ENCODE results near the gene BPIFB2. TPM values are rescaled to one million over a fixed set of nuclear protein-coding genes. Genes with fewer than 3 reads are reported as not detected.

The BPIFB2 gene
- total and polyA plus RNA-seq, 10 of the 15 experiments (the other 5 are each of a cell fraction or from before 2014, with no cell fraction given): not detected

DNA sequence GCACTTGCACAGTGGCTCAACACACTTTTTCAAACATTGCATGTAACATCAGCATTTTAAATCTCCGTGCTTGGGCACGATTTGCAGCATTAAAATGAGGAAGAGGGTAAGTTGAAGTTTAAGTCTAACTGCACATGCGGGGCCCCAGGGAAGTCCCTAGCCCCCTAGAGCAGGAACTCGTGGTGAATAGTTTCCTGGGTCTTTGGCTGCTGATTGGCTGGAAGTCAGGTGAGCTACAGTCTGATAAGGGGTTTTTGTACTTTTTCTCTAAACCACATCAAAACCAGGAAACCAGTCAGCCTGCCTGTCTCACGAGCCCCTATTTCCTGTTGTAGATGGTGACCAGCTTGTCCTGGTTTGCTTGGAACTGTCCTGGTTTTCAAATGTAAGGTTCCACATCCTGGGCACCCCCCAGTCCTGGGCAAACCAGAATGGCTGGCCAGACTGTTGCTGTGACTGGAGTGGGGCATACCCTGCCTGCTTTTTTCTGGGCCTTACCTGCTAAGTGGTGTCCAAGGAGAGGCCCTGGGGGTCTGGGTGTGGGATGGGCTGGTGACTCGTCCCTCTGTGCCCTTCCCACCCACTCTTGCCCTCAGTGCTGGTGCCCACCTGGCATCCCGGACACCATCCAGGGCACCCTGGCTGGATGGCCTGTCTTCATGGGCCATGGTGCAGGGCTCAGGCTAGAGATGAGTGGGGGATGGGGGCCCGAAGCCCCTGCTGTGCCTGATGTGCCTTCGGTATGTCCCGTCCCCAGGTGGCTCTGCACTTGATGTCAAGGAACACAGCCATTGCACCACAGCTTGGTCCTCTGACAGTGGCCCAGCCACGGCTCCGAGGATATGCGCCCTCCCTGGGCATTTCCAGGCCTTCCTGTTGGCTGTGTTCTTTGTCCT is 35.1 kb upstream of the BPIFB2 start (continued):
- TF ChIP-seq, protein P1, sequence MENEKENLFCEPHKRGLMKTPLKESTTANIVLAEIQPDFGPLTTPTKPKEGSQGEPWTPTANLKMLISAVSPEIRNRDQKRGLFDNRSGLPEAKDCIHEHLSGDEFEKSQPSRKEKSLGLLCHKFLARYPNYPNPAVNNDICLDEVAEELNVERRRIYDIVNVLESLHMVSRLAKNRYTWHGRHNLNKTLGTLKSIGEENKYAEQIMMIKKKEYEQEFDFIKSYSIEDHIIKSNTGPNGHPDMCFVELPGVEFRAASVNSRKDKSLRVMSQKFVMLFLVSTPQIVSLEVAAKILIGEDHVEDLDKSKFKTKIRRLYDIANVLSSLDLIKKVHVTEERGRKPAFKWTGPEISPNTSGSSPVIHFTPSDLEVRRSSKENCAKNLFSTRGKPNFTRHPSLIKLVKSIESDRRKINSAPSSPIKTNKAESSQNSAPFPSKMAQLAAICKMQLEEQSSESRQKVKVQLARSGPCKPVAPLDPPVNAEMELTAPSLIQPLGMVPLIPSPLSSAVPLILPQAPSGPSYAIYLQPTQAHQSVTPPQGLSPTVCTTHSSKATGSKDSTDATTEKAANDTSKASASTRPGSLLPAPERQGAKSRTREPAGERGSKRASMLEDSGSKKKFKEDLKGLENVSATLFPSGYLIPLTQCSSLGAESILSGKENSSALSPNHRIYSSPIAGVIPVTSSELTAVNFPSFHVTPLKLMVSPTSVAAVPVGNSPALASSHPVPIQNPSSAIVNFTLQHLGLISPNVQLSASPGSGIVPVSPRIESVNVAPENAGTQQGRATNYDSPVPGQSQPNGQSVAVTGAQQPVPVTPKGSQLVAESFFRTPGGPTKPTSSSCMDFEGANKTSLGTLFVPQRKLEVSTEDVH (IDR thresholded peaks at IDR 0.05; ENCODE audit: low read depth, partially characterized antibody): no peak
- TF ChIP-seq, protein P2, sequence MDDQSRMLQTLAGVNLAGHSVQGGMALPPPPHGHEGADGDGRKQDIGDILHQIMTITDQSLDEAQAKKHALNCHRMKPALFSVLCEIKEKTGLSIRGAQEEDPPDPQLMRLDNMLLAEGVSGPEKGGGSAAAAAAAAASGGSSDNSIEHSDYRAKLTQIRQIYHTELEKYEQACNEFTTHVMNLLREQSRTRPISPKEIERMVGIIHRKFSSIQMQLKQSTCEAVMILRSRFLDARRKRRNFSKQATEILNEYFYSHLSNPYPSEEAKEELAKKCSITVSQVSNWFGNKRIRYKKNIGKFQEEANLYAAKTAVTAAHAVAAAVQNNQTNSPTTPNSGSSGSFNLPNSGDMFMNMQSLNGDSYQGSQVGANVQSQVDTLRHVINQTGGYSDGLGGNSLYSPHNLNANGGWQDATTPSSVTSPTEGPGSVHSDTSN (IDR thresholded peaks at IDR 0.05; ENCODE audit: insufficient replicate concordance, low read depth, low read length): peak; percentile 54
- TF ChIP-seq, protein P3, sequence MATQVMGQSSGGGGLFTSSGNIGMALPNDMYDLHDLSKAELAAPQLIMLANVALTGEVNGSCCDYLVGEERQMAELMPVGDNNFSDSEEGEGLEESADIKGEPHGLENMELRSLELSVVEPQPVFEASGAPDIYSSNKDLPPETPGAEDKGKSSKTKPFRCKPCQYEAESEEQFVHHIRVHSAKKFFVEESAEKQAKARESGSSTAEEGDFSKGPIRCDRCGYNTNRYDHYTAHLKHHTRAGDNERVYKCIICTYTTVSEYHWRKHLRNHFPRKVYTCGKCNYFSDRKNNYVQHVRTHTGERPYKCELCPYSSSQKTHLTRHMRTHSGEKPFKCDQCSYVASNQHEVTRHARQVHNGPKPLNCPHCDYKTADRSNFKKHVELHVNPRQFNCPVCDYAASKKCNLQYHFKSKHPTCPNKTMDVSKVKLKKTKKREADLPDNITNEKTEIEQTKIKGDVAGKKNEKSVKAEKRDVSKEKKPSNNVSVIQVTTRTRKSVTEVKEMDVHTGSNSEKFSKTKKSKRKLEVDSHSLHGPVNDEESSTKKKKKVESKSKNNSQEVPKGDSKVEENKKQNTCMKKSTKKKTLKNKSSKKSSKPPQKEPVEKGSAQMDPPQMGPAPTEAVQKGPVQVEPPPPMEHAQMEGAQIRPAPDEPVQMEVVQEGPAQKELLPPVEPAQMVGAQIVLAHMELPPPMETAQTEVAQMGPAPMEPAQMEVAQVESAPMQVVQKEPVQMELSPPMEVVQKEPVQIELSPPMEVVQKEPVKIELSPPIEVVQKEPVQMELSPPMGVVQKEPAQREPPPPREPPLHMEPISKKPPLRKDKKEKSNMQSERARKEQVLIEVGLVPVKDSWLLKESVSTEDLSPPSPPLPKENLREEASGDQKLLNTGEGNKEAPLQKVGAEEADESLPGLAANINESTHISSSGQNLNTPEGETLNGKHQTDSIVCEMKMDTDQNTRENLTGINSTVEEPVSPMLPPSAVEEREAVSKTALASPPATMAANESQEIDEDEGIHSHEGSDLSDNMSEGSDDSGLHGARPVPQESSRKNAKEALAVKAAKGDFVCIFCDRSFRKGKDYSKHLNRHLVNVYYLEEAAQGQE (IDR thresholded peaks at IDR 0.05; ENCODE audit: low read depth, low read length): no peak
- TF ChIP-seq IKZF2 (IDR thresholded peaks at IDR 0.05) (peak; percentile 23 to 47; a peak in 3 of 4 replicates), CBX3 (IDR thresholded peaks at IDR 0.05; ENCODE audit: borderline replicate concordance, low read depth) (no peak), NFYA (IDR thresholded peaks at IDR 0.05; ENCODE audit: borderline replicate concordance, low read depth, low read length) (no peak), NR2F1 (conservative IDR thresholded peaks at IDR 0.05) (no peak), TARDBP (IDR thresholded peaks at IDR 0.05; ENCODE audit: borderline replicate concordance) (no peak), ATF7 (IDR thresholded peaks at IDR 0.05; ENCODE audit: low read depth) (no peak), KDM1A (IDR thresholded peaks at IDR 0.05; ENCODE audit: borderline replicate concordance) (no peak), RUNX3 (IDR thresholded peaks at IDR 0.05; ENCODE audit: low read length) (peak; percentile 96), MTA3 (IDR thresholded peaks at IDR 0.05; ENCODE audit: borderline replicate concordance, low read length) (peak; percentile 14; the same call in 1 of the 2 replicates), YY1 (IDR thresholded peaks at IDR 0.05; ENCODE audit: low read depth, low read length) (peak; percentile 42; the same call in 1 of the 2 replicates), RAD51 (IDR thresholded peaks at IDR 0.05) (peak; percentile 79)
- TF ChIP-seq, protein P4, sequence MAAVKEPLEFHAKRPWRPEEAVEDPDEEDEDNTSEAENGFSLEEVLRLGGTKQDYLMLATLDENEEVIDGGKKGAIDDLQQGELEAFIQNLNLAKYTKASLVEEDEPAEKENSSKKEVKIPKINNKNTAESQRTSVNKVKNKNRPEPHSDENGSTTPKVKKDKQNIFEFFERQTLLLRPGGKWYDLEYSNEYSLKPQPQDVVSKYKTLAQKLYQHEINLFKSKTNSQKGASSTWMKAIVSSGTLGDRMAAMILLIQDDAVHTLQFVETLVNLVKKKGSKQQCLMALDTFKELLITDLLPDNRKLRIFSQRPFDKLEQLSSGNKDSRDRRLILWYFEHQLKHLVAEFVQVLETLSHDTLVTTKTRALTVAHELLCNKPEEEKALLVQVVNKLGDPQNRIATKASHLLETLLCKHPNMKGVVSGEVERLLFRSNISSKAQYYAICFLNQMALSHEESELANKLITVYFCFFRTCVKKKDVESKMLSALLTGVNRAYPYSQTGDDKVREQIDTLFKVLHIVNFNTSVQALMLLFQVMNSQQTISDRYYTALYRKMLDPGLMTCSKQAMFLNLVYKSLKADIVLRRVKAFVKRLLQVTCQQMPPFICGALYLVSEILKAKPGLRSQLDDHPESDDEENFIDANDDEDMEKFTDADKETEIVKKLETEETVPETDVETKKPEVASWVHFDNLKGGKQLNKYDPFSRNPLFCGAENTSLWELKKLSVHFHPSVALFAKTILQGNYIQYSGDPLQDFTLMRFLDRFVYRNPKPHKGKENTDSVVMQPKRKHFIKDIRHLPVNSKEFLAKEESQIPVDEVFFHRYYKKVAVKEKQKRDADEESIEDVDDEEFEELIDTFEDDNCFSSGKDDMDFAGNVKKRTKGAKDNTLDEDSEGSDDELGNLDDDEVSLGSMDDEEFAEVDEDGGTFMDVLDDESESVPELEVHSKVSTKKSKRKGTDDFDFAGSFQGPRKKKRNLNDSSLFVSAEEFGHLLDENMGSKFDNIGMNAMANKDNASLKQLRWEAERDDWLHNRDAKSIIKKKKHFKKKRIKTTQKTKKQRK (IDR thresholded peaks at IDR 0.05; ENCODE audit: low read depth, low read length): no peak
- TF ChIP-seq, protein P5, sequence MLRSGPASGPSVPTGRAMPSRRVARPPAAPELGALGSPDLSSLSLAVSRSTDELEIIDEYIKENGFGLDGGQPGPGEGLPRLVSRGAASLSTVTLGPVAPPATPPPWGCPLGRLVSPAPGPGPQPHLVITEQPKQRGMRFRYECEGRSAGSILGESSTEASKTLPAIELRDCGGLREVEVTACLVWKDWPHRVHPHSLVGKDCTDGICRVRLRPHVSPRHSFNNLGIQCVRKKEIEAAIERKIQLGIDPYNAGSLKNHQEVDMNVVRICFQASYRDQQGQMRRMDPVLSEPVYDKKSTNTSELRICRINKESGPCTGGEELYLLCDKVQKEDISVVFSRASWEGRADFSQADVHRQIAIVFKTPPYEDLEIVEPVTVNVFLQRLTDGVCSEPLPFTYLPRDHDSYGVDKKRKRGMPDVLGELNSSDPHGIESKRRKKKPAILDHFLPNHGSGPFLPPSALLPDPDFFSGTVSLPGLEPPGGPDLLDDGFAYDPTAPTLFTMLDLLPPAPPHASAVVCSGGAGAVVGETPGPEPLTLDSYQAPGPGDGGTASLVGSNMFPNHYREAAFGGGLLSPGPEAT (IDR thresholded peaks at IDR 0.05; ENCODE audit: low read depth): peak; percentile 80

All from GM12878 (cell line).